Activated CD8-positive, alpha-beta memory T cell treated with anti-CD3 and anti-CD28 coated beads for 36 hours (primary cell): ENCODE results near the gene CDC7. TPM values are rescaled to one million over a fixed set of nuclear protein-coding genes. Genes with fewer than 3 reads are reported as not detected.
"Not testable (repeated sequence)": the region's sequence is repeated elsewhere in the genome, so short reads cannot be mapped to it uniquely, and the experiment has no call there.

ENCODE experiments used
- CTCF ChIA-PET: fragments of 350-600 bp; sonication (Branson Sonifier 250); formaldehyde crosslinking; loops from one replicate; lab custom pipeline; 2021; ENCODE audit warnings: antibody characterized with exemption; lab: Charles Lee
- POLR2A ChIA-PET: fragments of 350-600 bp; sonication (Branson Sonifier 250); formaldehyde crosslinking; loops from one replicate; lab custom pipeline; 2021; ENCODE audit warnings: antibody characterized with exemption; lab: Charles Lee
- total RNA-seq, 2 experiments: library from RNA; stranded (reverse); gene quantifications; one replicate each; pipeline ENCODE4 v1.2.3, GENCODE V29; 2021

Gene CDC7
- total RNA-seq, 2 experiments from 2014 or later, result 25.6 to 26.4 TPM

DNA sequence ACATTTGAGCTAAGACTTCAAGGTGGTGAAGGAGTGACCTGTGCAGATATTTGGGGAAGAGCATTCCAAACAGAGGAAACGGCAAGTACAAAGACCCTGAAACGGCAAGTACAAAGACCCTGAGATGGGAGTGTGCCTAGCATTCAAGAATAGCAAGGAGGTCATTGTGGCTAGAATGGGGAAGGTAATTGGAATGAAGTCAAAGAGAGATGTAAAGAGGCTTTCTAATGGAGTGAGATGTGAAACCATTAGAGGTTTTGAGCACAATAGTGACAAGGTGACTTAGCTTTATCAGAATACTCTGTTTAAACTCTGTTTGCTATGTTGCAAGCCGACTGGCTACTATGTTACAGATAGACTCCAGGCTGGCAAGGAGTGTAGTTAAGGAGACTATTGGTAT is 4.4 kb downstream of the CDC7 start:
- ChIA-PET CTCF (no interaction called here), POLR2A (no interaction called here)

DNA sequence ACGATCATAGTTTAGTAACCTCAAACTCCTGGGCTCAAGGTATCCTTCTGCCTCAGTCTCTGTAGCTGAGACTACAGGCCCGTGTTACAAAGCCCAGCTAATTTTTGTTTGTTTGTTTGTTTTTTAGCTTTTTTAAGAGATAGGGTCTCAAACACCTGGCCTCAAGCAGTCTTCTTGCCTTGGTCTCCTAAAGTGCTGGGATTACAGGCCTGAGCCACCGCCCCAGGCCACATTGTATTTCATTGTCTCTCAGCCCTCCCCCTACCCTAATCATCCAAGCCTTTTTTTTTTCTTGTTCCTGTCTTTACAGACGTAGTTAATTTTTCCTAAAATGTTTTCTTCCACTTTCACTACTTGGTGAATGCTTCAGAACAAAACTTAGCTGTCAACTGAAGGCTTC is 5.4 kb downstream of the CDC7 start:
- CTCF ChIA-PET, result interaction anchor here (1.0 kb wide), 1 partner anchor 9 kb away, joined by 4 read pairs; no protein-coding TSS in a partner anchor
- POLR2A ChIA-PET, result interaction anchor here (0.7 kb wide), 2 partner anchors 33 to 65 kb away, joined by 3 to 6 read pairs; no protein-coding TSS in a partner anchor

DNA sequence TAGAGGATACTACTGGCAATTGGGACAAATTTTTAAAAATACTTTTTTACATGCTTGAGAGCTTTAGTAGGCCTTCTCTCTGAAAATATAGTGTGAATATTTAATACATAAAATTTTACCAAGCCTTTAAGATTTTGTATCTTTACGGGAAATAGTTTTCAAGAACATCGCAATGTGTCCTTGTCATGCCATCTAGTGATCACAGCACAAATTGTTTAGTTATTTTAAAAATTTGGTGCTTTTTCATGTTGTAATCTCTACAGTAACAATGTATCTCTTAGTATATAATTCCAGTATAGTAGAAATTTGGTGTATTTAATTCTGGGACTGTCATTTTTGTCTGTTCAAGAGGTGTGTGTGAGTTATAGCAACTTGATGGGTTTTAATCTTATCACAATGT is 6.7 kb downstream of the CDC7 start:
- ChIA-PET CTCF (interaction anchor here (0.6 kb wide), 2 partner anchors 209 to 435 kb away, joined by 3 to 4 read pairs; no protein-coding TSS in a partner anchor), POLR2A (no interaction called here)

DNA sequence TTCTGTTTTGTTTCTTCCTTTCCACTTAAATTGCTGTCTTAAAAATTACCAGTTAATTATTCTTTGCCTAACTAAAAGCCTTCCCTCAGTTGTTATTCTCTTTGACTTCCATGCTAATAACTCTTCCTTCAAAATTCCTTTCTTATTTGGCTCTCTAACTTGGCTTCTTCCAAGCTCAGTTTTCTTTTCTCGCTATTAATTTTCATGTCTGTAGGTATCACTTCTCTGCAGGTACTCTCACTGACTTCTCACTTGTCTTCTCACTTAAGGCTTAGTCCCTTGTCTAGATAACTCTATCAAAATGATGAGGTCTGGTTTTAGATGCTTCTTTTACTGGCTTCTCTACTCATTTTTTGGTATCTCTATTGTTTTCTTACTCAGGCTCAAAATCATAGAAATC is 10.1 kb downstream of the CDC7 start:
- ChIA-PET CTCF (no interaction called here), POLR2A (no interaction called here)

DNA sequence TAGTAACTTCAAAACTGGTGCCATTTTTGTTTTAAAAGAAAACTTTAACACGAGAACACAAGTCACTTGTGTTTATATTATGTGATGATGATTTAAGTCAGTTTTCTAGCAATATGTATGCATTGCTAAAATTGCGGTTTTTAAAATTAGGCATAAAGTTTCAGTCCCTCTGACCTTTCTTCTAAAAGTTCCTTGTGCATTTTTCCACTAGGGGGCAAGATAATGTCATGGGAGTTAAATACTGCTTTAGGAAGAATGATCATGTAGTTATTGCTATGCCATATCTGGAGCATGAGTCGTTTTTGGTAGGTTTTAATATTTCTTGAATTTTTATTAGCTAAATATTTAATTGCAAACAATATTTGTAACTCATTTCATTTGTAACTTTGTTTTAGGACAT is 10.7 kb downstream of the CDC7 start:
- POLR2A ChIA-PET, result no interaction called here
- CTCF ChIA-PET, result interaction anchor here (0.7 to 1.3 kb wide), 2 partner anchors 129 to 415 kb away, joined by 3 to 4 read pairs; no protein-coding TSS in a partner anchor

DNA sequence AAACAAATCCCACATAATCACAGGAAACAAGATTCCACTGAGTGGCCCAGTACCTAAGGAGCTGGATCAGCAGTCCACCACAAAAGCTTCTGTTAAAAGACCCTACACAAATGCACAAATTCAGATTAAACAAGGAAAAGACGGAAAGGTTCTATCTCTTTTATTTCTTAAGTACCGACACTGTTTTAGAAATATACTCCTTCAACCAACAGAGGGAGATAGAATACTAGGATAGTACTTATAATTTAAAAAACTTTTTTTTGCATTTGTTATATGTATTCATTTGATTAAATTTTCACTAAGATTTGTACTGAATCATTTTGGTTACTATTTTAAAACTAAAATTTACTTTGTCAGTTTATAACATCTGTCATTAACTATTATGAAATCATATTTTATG is 12.5 kb downstream of the CDC7 start:
- ChIA-PET CTCF (interaction anchor here (1.0 to 1.4 kb wide), 4 partner anchors 9 to 415 kb away, joined by 3 to 4 read pairs (median 4); no protein-coding TSS in a partner anchor), POLR2A (no interaction called here)

DNA sequence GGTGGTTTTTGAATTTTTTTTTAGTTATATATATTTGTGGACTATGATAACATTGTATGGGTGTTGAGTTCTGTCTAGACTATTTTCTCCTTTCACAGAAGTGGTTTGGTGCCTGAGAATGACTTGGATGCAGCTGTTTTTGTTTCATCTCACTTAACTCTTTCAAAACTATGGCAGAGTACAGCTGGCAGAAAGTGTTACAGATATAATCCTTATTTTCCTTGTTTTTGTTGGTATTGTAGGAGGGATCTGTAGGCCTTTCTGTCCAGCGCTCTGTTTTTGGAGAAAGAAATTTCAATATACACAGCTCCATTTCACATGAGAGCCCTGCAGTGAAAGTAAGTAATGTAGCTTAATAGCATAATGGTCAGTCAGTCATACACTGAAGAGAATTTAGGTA is 13.1 kb downstream of the CDC7 start:
- ChIA-PET CTCF (interaction anchor here (1.4 kb wide), 1 partner anchor 10 kb away, joined by 4 read pairs; no protein-coding TSS in a partner anchor), POLR2A (interaction anchor here (0.5 kb wide), 1 partner anchor 246 kb away, joined by 9 read pairs; no protein-coding TSS in a partner anchor)

DNA sequence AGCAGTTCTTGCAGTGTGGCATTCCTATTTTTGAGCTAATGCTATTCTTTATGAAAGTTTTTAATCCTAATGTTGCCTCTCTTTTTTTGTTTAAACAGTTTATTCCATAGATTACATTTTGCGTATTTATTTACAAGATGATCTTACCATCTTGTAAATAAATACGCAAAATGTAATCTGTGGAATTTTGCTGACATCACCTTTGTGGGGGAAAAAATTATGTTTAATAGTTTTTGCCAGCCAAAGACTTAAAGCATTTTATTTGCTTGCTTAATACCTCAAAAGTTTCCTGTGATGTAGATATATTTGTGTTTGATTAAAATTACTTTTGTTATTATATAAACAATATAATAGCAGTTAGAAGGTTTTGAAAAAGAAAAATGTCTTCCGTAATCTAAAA is 15.3 kb downstream of the CDC7 start:
- ChIA-PET CTCF (no interaction called here), POLR2A (no interaction called here)

DNA sequence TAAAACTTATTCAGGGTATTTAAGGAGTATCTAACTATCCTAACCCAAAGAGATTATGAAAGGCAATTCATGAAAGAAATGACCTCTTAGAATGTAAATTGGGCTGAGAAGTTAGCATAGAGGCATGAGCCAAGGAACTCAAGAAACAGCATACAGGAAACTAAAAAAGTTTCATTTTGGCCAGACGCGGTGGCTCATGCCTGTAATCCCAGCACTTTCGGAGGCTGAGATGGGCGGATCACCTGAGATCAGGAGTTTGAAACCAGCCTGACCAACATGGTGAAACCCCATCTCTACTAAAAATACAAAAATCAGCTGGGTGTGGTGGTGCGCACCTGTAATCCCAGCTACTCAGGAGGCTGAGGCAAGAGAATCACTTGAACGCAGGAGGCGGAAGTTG is 16.0 kb downstream of the CDC7 start:
- CTCF ChIA-PET, POLR2A ChIA-PET: not testable (repeated sequence)

DNA sequence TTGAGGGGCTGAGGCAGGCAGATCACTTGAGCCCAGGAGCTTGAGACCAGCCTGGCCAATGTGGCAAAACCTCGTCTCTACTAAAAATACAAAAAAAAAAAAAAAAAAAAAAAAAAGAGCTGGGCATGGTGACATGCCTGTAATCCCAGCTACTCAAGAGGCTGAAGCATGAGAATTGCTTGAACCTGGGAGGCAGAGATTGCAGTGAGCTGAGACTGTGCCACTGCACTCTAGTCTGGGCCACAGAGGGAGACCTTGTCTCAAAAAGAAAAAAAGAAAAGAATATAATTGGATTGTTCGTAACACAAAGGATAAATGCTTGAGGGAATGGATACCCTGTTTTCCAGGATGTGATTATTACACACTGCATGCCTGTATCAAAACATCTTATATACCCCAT is 18.5 kb downstream of the CDC7 start:
- POLR2A ChIA-PET, result interaction anchor here (0.6 kb wide), 1 partner anchor 205 kb away, joined by 9 read pairs; no protein-coding TSS in a partner anchor
- CTCF ChIA-PET, result interaction anchor here (0.6 kb wide), 1 partner anchor 408 kb away, joined by 4 read pairs; no protein-coding TSS in a partner anchor

DNA sequence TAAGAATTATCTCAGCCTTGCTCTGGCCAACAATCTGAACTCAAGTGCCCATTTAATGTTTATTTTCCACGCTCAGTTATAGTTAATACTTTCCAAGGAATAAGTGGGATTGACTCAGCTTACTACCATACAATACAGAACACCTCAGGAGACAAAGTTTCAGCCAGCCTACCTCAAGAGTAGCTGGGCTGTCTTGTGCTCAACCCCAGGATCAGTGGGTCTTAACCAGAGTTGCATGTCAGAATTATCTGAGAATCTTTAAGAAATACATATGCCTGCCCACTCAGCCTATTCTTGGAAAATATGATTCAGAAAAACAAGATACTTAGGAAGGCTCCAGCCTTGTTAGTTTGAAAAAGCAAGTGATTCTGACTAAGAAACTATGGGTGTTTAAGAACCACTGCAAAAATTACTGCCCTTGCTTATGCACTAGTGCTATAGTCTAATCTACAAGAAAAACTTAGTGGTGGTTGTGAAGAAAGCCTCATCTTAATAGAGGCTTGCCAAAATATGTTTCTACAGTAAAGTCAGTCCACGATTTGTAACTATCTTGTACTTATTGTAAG is 20.4 kb downstream of the CDC7 start:
- CTCF ChIA-PET, result no interaction called here
- POLR2A ChIA-PET, result interaction anchor here (0.6 kb wide), 2 partner anchors 22 to 283 kb away, joined by 3 read pairs; no protein-coding TSS in a partner anchor

DNA sequence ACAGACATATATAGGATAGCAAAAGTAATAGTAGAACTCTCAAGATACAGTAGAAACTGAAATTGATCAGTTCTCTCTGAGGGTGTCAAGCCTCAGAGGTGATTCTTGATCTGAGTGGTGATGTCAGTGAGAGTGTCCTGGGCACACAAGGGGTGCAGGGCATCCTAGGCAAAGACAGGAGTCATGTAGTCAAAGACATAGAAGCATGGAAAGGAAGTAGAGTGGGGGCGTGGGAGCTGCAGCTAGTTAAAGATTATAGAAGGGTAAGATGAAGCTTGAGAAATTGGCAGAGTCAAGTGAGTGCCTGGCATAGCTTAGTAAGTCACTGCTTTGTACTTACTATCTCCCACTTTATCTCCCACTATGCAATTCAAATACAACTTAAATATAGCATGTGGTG is 22.8 kb downstream of the CDC7 start:
- POLR2A ChIA-PET, result no interaction called here
- CTCF ChIA-PET, result interaction anchor here (0.6 to 1.9 kb wide), 3 partner anchors 106 to 404 kb away, joined by 3 to 5 read pairs (median 3); no protein-coding TSS in a partner anchor

DNA sequence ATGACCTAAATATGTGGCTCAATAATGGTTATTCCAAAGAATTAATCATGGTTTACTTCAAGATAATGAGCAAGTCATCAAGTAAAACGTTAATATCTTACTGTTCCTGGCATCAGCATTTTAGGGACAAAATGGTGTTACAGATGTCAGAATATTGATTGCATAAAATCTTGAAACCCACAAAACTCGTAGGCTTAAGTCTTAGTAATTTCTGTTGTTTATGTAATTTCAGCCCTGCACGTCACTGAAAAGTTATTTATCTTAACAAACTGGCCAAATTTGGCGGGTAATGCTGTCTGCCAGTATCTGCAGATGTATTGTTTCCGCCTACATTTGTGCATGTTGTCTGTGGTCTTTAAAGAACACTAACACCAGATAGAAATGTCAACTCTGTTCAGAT is 25.8 kb downstream of the CDC7 start:
- ChIA-PET CTCF (no interaction called here), POLR2A (no interaction called here)

DNA sequence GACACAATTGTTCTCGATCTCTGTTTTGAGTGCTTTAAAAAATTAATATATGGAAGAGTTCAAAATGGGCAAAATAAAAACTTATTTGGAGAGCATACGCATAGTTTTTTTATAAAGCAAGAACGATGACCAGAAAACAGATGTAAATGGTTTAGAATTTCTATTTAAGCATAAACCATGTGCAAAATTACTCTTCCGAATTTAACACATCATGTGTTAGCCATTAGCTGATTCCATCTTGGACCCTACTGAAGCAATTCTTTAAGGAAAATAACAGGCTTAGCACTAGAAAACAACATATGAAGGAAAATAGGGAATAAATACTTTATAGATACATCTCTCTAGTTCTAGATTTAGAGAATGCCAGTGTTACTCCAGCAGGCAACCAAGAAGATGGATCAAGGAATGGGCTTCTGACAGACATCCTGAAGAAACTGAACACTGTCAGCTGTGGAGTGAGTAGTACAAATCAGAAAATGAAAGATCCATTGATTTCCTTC is 26.7 kb downstream of the CDC7 start:
- ChIA-PET POLR2A (no interaction called here), CTCF (interaction anchor here (0.6 kb wide), 1 partner anchor 400 kb away, joined by 3 read pairs; no protein-coding TSS in a partner anchor)

DNA sequence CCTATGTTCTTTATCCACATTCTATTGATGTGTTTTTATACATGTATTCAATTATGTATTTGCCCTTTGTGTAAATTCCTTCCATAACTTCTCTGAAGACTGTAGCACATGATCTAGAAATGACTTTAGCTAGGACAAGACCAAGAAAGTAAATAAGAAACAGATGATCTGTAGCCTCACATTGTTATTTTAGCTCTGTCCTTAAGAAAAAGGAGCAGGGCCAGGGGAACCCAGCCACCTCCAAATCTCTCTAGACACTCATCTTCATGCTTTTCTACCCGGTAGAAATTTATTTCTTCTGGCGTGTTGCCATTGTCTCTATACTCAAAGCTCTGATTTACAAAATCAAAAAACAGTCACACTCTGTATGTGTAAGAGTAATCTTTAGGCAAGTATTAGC is 27.1 kb downstream of the CDC7 start:
- ChIA-PET CTCF (interaction anchor here (0.6 kb wide), 1 partner anchor 400 kb away, joined by 3 read pairs; no protein-coding TSS in a partner anchor), POLR2A (no interaction called here)

DNA sequence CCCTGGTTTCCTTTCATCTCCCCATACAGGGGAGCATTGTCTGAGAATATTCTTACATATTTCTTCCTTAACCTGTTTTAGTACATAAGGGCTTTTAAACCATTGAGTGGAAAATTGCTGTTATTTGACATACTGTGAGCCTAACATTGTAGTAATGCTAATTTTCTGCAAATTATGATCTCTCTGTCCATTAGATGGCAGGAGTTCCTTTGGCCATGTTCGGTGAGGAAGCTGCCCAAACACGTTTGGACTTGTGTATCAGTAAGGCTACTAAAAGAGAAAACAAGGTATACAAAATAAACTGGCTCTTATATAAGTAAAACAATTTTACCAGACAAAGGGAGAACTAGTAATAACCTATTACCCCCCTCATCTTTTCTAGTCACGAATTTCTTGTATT is 29.2 kb downstream of the CDC7 start:
- CTCF ChIA-PET, result no interaction called here
- POLR2A ChIA-PET, result no interaction called here

DNA sequence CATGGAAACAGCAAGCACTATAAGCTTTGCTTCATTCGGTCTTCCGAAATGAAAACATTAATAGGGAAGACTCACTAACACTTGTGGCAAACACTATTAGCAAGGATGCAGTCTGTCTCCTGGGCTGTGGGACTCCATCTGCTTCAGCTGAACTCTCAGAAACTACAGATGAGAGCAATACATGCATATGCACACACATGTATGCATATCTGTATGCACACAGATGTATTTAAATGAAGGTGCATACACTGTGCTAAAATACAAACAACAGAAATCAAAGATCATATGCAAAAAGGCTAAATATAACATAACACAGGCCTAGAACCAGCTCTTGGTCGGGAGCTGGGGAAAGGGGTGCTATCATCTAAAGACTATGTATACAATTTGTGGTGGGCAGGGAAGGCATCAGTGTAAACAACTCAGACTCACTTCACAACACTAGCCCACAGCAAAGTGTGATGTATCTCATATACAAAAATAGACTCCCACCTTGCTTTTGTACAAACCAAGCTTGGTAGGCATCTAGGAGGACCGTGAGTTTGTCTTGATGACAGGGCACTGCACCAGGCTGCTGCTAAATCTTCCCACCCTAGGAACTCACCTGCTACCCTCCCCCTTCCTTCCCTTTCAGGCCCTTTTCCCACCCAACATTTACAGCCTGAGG is 32.8 kb downstream of the CDC7 start:
- ChIA-PET POLR2A (no interaction called here), CTCF (no interaction called here)

DNA sequence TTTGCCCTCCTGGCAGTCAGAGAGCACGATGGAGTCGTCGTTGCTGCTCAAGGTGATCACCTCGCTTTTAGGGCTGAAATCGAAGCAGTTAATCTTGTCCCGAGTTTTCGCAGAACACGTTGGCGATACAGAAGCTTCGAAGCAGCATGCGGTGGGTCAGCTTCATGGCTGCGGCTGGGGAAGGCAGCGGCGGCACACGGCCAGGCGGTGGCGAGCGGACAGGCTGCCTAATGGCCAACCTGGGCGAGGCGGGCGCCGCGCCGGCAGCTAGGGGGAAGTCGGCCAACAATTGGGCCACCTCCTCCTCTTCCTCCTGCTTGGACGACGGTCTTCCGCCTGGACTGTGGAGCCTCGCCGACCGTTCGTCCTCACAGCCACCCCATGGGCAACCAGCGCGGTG is 34.8 kb downstream of the CDC7 start:
- CTCF ChIA-PET, result no interaction called here
- POLR2A ChIA-PET, result no interaction called here

DNA sequence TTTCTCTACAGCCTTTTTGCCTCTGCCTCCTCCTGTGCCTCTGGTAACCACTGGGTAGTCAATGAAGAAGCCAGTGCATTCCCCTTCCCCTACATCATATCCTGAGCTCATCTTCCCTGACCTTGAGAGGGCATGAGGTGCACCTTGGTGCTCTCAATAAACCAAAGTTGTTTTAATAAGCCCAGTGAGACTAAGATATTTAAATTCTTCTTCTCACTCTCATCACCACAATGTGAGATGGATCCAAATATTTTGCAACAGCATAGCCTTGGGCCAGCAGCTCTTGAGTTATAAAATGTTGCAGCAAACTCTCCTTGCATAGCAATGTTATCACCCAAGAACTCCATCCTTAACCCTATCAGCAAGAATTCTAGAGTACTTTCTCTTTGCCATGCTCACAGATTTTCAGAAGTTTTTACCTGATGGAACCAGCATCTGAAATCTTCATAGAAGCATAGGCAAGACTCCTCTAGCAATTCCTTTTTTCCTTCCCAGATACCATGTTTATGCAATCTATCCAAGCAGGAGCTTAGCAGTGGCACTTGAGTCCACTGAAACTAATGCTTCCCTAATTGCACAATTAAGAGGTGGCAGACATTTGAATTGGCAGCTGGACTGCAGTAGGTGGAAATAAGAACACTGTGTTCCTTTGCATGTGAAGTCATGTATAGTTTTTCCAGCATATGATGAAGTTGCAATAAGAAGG is 36.8 kb downstream of the CDC7 start:
- CTCF ChIA-PET, result no interaction called here
- POLR2A ChIA-PET, result interaction anchor here (0.7 kb wide), 1 partner anchor 33 kb away, joined by 3 read pairs; no protein-coding TSS in a partner anchor

DNA sequence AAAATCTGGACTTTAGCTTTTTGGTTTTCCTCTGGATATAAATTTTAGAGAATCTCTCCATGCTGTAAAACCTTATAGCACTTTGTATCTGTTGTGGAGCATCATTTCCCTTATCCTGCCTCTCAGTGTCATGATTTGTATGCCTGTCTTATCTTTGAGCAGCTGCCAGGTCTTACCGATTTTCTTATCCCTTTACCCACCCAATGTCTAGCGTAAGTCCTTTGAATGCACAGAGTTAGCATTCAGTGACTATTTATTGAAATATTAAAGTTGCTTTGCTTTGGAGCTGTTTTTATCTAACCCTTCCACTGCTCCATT is 37.3 kb downstream of the CDC7 start:
- ChIA-PET POLR2A (no interaction called here), CTCF (no interaction called here)
